Renal cortical epithelial cell (primary cell): ENCODE data around the gene BIRC5. TPM values are rescaled to one million over a fixed set of nuclear protein-coding genes. Genes with fewer than 3 reads are reported as not detected.
"Not testable (repeated sequence)": the region's sequence is repeated elsewhere in the genome, so short reads cannot be mapped to it uniquely, and the experiment has no call there.

Experiments
- DNase-seq: peaks from one replicate; pipeline ENCODE4 v3.0.0-alpha.2; 2011; ENCODE audit warnings: low read depth
- total RNA-seq: library from RNA; depleted of rRNA; stranded (reverse); fragments of >200 nt; gene quantifications from 2 replicates; pipeline ENCODE4 v1.2.3, GENCODE V29; 2014

Gene BIRC5
- total RNA-seq, 1 donor from 2014 or later, result 0.50 TPM

- DNase-seq, result no peak
Observed at GRCh38 chr17:78224231-78225087, 10.4 kb downstream of the BIRC5 start.

GRCh38 chr17:78225088-78225865 lies 11.2 kb downstream of the BIRC5 start:
- DNase-seq, result no peak

- no peak for DNase-seq
Observed at GRCh38 chr17:78226055-78226758, 12.2 kb downstream of the BIRC5 start.

GRCh38 chr17:78226759-78227454 lies 12.9 kb downstream of the BIRC5 start:
- no peak for DNase-seq

- DNase-seq, result no peak
Observed at GRCh38 chr17:78227455-78227916, 13.4 kb downstream of the BIRC5 start.

- no peak for DNase-seq
Observed at GRCh38 chr17:78228176-78228575, 14.1 kb downstream of the BIRC5 start.

- no peak for DNase-seq
Observed at GRCh38 chr17:78230252-78230962, 16.4 kb downstream of the BIRC5 start.

- no peak for DNase-seq
Observed at GRCh38 chr17:78230996-78231935, 17.2 kb downstream of the BIRC5 start, which contains the start of gene TMEM235. Gene TMEM235 (plus strand): TSS chr17:78231631. CDS start chr17:78232024, 393 bp downstream.

- DNase-seq, result no peak
Observed at GRCh38 chr17:78231991-78232858, 18.2 kb downstream of the BIRC5 start.

- DNase-seq, result no peak
Observed at GRCh38 chr17:78232859-78233173, 18.8 kb downstream of the BIRC5 start.

GRCh38 chr17:78233678-78234077 lies 19.6 kb downstream of the BIRC5 start:
- no peak for DNase-seq

- no peak for DNase-seq
Observed at GRCh38 chr17:78234261-78234865, 20.3 kb downstream of the BIRC5 start.

- not testable (repeated sequence) for DNase-seq
Observed at GRCh38 chr17:78235022-78235421, 21.0 kb downstream of the BIRC5 start.

- DNase-seq, result no peak
Observed at GRCh38 chr17:78235885-78236284, 21.8 kb downstream of the BIRC5 start.

- no peak for DNase-seq
Observed at GRCh38 chr17:78236362-78237127, 22.5 kb downstream of the BIRC5 start.

GRCh38 chr17:78237401-78238012 lies 23.5 kb downstream of the BIRC5 start:
- no peak for DNase-seq

- DNase-seq, result no peak
Observed at GRCh38 chr17:78238823-78239488, 24.9 kb downstream of the BIRC5 start.
